AML-193 (cell line): ENCODE measurements around the gene TGFA.

Experiments
- DNase-seq, 2 experiments: peaks; one replicate each; lab custom pipeline; 2025; lab: John Stamatoyannopoulos, UW

TGFA gene

DNA sequence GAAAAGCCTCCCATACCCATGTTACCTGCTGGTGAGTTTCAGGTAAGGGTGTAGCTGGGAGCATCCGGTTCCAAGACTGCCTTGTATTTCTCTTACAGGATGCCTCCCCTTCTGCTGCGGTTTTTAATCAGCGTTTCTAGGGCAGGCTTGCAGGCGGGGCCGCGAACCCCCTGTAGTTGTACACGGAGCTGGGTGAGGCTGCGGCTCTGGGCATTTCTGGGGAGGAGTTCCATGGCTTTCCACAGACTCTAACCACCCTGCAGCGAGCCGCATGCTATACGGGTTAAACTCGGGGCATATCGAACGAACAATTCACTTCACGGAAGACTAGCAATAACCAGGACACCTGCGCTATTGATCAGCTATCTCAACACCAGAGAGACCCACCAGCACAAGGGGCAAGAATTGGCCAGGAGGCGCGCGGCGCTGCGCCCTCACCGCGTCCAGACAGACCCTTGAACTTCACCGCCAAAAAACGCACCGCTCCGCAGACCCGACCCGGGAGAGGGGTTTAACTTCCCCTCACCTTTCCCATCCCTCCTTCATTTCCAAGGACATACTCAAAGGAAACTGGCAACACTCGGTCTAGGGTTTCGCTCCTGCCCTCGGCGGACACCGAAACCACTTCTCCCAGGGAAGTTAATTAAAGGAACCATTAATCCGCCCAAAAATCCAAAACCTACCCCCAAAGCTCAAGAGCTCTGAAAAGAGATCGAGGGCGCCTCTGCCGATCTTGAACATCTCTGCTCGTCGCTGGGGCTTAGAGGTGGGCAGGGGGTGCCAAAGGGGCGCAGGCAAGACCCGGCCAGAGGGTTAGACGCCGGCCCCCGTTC, 909 bp downstream of the TGFA start:
- no peak for DNase-seq

- no peak for DNase-seq
These were observed 2.5 kb downstream of the TGFA start for GRCh38 chr2:70551167-70551566.

DNA sequence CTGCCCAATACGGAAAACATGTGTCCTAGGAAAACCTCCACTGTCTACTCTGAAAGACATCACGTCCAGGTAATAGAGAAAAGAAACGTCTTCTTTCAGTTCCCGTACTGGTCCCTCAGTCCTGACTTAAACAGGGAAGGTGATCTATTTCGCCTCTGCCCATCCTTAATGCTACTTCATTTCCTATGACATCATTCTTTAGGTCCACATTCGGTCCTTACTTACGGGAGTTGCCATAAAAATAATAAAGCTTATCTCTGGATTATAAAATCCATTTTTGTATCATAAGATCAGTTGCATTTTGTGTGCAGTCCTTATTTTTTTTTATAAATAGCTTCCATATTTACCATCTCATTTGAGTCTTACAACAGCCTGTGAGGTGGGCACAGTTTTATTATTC, 3.7 kb downstream of the TGFA start:
- no peak for DNase-seq

DNA sequence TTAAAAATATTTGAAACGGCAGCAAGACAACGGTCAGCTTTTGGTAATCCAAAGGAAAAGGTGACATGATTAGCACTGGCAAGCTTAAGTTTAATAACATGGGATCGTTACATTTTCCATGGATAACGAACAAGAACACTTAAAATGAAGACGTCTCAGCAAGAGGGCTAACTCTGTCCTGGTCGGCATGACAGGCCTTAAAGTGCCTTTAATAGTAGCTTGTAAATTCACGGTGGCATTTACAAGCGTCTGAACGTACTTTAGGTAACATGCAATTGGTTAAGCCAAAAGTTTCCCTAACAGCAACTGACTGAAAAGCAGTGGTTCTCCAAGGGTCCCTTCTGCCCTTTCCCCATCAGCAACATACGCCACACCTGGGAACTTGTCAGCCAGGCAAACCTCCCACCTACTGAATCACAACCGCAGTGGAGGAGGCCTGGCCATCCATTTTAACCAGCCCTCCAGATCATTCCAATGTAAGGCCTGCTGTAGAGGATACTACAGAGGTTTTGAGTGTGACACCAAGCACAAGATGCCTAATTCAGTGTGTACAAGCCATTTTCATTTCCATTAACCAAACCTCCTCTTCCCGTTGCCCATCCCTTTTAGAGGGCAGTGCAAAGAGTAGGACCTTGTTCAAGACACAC, 4.4 kb downstream of the TGFA start:
- no peak for DNase-seq

DNA sequence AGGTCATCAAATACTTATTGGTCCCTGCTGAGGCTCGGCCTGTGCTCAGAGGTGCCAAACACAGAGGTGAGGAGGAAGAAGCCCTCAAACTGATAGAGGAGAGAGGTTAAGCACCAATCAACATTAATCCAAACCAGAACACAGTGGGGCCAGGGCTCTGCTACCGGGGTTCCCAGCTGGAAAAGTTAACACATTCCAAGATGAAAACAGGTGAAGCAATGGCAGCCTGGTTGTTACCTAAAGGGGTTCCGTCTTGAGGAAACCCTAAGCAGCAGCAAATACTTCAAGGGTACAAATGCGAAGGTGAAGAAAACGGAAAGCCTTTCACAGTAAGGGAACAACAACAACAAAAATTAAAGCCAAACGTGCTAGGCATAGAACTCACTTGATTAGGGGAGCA, 5.4 kb downstream of the TGFA start:
- DNase-seq: no peak

GRCh38 chr2:70546885-70547284, 6.7 kb downstream of the TGFA start:
- no peak for DNase-seq

- DNase-seq: no peak
These were observed 7.2 kb downstream of the TGFA start for GRCh38 chr2:70546376-70546775.

DNA sequence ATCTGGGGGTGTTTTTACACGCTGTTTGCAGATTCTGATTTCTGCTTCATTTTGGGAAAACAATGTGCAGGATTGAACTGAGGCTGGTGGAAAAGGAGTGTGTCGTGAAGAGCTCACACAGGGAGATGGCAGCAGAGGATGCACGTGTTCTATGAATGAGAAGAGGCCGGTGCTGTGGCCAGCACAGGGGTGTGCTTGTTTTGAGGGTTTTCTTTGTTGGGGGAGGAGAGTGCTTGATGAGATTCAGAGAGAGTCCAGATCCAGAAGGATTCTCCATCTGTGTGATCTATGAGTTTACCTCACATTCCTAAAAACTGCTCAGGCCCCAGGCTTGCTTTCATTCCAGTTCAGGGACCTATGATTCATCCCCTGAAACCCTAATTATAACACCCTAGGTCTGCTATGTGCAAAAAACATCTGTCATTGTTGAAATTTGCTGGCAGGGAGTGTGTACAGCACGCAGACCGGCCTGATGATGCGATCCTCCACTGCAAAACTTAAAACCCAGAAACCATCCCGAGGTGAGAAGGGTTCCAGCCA, 12.1 kb downstream of the TGFA start:
- DNase-seq: no peak

DNA sequence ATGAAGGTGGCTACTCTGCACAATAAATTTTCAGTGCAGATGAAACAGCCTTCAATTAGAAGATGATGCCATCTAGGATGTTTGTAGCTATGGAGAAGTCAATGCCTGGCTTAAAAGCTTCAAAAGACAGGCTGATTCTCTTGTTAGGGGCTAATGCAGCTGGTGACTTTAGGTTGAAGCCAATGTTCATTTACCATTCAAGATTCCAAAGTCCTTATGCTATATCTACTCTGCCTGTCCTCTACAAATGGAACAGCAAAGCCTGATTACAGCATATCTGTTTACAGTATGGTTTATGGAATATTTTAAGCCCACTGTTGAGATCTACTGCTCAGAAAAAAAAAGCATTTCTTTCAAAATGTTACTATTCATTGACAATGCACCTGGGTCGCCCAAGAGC, 15.8 kb downstream of the TGFA start:
- no peak for DNase-seq

DNA sequence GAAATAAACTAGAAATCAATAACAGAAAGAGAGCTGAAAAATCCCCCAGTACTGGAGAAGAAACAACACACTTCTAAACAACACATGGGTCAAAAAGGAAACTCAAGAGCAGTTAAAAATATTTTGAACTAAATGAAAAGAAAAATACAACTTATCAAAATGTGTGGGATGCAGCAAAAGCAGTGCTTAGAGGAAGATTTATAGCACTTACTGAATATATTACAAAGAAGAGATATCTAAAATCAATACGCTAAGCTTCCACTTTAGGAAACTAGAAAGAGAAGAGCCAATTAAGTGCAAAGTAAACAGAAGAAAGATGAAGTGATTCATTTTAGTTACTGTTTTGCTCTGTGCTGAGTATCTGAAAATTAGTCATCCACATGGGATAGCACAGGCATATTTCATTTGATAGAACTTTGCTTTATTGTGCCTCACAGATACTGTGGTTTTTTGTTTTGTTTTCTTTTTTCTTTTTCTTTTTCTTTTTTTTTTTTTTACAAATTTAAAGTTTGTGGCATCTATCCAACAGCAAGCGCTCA, 17.0 kb downstream of the TGFA start:
- no peak for DNase-seq

DNA sequence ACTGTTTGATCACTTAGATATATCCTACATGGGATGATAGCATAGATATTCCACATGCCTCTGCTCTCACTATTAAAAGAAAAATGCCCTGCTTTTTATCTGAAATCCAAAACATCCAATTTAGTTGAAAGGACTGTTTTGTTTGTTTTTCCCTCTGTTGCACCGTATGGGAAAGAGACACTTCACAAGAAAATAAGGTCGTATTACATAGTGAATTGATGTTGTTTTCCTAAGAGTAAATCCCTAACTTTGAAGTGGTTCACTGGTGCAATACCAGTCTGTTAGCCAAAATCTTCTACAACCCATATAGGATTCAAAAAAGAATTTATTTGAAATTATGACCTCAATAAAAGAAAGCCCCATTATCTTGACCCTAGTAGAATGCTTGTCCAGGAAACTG, 18.1 kb downstream of the TGFA start:
- no peak for DNase-seq

DNA sequence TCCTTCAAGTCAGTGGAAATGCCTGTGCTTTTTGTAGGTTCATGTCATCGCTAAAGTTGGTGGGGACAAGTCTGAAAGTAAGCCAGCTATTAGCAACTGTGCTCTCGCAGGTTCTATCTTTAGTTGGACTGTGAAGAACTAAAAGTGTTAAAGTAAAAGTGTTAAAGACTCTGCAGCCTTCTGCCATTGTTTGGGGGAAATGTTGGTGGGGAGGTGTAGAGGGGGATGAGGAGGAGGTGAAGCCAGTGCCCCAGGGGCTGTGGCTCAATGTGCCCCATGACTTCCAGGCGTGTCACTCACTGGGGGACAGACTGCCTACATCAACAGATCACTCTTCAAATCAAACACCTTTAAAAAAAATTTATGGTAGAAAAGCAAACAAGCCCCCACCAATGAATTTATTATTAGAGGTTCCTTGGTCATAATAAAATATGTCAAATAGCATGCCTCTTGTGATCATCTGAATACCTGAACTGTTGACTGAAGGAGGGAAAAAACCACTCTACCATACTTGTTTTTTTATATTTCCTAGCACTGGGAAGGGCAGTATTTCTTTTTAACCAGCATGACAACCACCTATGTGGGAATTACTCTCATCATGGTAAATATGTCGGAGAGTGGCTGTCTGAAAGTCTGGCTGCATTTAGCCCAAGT, 19.3 kb downstream of the TGFA start:
- DNase-seq: no peak

DNA sequence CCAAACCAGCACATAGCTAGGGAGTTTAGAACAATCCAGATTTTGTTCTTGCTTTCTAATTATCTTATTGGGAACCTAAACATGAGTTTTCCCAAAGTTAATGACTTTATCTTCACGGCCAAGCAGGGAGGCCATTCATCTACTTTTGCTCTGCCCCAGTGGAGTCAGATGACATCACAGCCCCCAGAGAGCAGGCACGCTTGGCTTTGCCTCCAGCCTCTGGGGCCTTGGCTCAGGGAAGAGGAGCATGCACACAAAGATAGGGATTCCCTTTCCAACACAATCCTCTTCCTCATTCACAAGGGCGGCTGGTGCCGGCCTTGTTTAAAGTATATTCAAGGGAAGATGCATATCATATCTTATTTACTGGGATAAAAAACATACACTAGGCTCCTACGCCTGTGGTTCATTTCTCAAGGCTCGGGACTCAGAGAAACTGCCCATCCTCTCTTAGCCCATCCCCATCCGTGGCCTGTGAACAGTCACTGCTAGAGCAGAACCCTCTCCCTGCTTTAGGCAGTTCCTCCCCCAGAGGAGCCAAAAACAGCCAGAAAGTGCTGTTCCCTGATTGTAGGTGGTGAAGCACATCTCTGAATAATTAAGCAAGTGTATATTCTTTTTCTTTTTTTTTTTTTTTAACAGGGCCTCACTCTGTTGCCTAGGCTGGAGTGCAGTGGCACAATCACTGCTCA, 21.2 kb downstream of the TGFA start:
- no peak for DNase-seq

DNA sequence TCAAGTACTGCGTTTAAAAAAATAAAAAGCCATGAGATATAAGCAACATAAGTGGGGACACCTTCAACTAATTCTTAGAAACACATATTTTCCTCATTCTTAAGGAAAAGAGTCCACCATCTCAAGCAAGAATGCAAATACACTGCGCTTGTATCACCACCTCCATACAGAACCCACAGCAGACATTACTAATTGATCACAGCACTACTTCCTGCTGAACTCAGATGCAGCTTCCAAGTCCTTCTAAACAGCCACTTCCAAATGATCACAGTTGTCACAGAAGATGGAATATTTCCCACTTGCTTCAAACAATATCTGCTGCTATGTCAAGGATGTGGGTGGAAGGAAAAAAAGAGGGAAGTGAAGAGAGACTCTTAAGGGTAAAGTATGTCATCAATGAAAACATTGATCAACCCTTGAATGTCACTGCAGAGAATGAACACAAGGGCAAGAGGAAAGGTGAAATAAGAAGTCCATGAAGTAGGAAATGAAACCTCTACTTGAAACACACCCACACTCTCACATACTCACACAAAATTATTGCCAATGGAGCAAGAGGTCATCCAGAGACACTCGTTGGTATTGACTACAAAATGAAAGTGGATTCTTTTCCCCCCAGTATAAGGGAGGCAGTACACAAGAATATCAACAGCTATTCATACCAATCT, 22.1 kb downstream of the TGFA start:
- no peak for DNase-seq

- no peak for DNase-seq
These were observed 24.0 kb downstream of the TGFA start for GRCh38 chr2:70529610-70530009.

- DNase-seq: no peak
These were observed 24.7 kb downstream of the TGFA start for GRCh38 chr2:70528929-70529328.

GRCh38 chr2:70528276-70528675, 25.4 kb downstream of the TGFA start:
- DNase-seq: no peak

GRCh38 chr2:70527447-70528080, 26.1 kb downstream of the TGFA start:
- no peak for DNase-seq

GRCh38 chr2:70526126-70526525, 27.5 kb downstream of the TGFA start:
- DNase-seq: no peak

DNA sequence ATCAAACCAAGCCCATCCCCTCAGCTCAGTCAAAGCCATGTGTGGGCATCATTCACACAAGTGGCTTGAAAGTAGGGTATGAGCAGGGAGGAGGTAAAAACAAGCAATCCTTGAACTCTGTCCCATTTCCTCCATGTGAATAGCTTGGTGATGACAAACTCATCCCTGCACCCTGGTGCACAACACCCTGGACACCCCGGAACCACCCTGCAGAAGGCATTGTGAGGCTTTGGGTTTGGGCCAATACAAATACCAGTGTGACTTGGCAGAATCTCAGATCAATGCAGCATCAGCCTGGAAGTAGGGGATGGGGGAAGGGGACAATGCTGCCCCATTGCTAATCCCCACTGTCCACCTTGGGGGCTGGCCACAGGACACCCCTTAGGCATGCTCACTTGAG, 28.6 kb downstream of the TGFA start:
- no peak for DNase-seq
